WTC11 (cell line): ENCODE data around the gene NR1I3. TPM values are rescaled to one million over a fixed set of nuclear protein-coding genes. Genes with fewer than 3 reads are reported as not detected.

Experiments
- ATAC-seq: fragments of 200-7000 bp; cut with Tn5 transposase; 2 replicates; pipeline ENCODE4 v1.10.0; 2021; ENCODE audit warnings: mild to moderate bottlenecking, moderate library complexity
- CTCF ChIA-PET: fragments of 300-600 bp; sonication (Branson Sonifier 250); formaldehyde crosslinking; loops from one replicate; lab custom pipeline; 2021; ENCODE audit warnings: antibody characterized with exemption; lab: Charles Lee
- POLR2A ChIA-PET: fragments of 350-600 bp; sonication (Branson Sonifier 250); formaldehyde crosslinking; loops from one replicate; lab custom pipeline; 2021; ENCODE audit warnings: antibody characterized with exemption; lab: Charles Lee
- DNase-seq: peaks from one replicate; pipeline ENCODE4 v3.0.0; 2021; ENCODE audit warnings: low spot score
- H3K27ac Mint-ChIP-seq: 2 replicates; pipeline ENCODE4 v1.8.0; 2021; ENCODE audit warnings: mixed read lengths
- H3K27me3 Mint-ChIP-seq: 2 replicates; pipeline ENCODE4 v1.8.0; 2021; ENCODE audit warnings: low read depth, mild to moderate bottlenecking, moderate library complexity, mixed read lengths
- H3K36me3 Mint-ChIP-seq: 2 replicates; pipeline ENCODE4 v1.8.0; 2021; ENCODE audit warnings: mixed read lengths
- H3K4me1 Mint-ChIP-seq: 2 replicates; pipeline ENCODE4 v1.8.0; 2022; ENCODE audit warnings: mixed read lengths
- H3K4me3 Mint-ChIP-seq: 2 replicates; pipeline ENCODE4 v1.8.0; 2021; ENCODE audit warnings: mild to moderate bottlenecking, moderate library complexity, mixed read lengths
- H3K9me3 Mint-ChIP-seq: 2 replicates; pipeline ENCODE4 v1.8.0; 2021; ENCODE audit warnings: mixed read lengths
- ELF4 ChIP-seq: sonication (generic); formaldehyde crosslinking; IDR thresholded peaks from 2 replicates; pipeline ENCODE4 v1.8.1; 2022; ENCODE audit warnings: low read depth, mild to moderate bottlenecking, moderate library complexity, missing genetic modification reagents
- GTF2I ChIP-seq: fragments of 250-450 bp; sonication (Bioruptor Pico); conservative IDR thresholded peaks from 2 replicates; pipeline ENCODE4 v1.4.0; 2021; ENCODE audit warnings: mild to moderate bottlenecking
- NFYB ChIP-seq: sonication (generic); formaldehyde crosslinking; conservative IDR thresholded peaks from 2 replicates; pipeline ENCODE4 v1.8.0; 2022; ENCODE audit warnings: low read depth, missing genetic modification reagents
- NR3C1 ChIP-seq: sonication (generic); formaldehyde crosslinking; conservative IDR thresholded peaks from 2 replicates; pipeline ENCODE4 v1.8.1; 2023; ENCODE audit warnings: low read depth, mild to moderate bottlenecking, missing genetic modification reagents
- PRRX2 ChIP-seq: fragments of 250-450 bp; sonication (Bioruptor Pico); IDR thresholded peaks from 2 replicates; pipeline ENCODE4 v1.8.0; 2021; ENCODE audit warnings: mild to moderate bottlenecking
- SP1 ChIP-seq: sonication (generic); formaldehyde crosslinking; conservative IDR thresholded peaks from 2 replicates; pipeline ENCODE4 v1.8.1; 2022; ENCODE audit warnings: missing genetic modification reagents
- ZNF232 ChIP-seq: sonication (generic); formaldehyde crosslinking; IDR thresholded peaks from 2 replicates; pipeline ENCODE4 v1.8.0; 2022; ENCODE audit warnings: mild to moderate bottlenecking, missing genetic modification reagents
- ZNF423 ChIP-seq: fragments of 250-450 bp; sonication (Bioruptor Pico); IDR thresholded peaks from 2 replicates; pipeline ENCODE4 v2.1.2; 2022; ENCODE audit warnings: mild to moderate bottlenecking, moderate library complexity
- total RNA-seq: library from RNA; stranded (reverse); gene quantifications from 3 replicates; pipeline ENCODE4 v1.2.3, GENCODE V29; 2021
- TF ChIP-seq, protein P1 (sequence below): sonication (generic); formaldehyde crosslinking; IDR thresholded peaks from 2 replicates; pipeline ENCODE4 v1.8.0; 2022; ENCODE audit warnings: mild to moderate bottlenecking, missing genetic modification reagents
- TF ChIP-seq, protein P2 (sequence below): sonication (generic); formaldehyde crosslinking; IDR thresholded peaks from 2 replicates; pipeline ENCODE4 v1.8.1; 2023; ENCODE audit warnings: mild to moderate bottlenecking, missing genetic modification reagents
- TF ChIP-seq, protein P3 (sequence below): sonication (generic); formaldehyde crosslinking; IDR thresholded peaks from 2 replicates; pipeline ENCODE4 v1.8.1; 2023; ENCODE audit warnings: mild to moderate bottlenecking, moderate library complexity, missing genetic modification reagents
- TF ChIP-seq, protein P4 (sequence below): fragments of 250-450 bp; sonication (Bioruptor Pico); IDR thresholded peaks from 2 replicates; pipeline ENCODE4 v1.9.0; 2021; ENCODE audit warnings: moderate library complexity, mild to moderate bottlenecking, inconsistent platforms, borderline replicate concordance
- TF ChIP-seq, protein P5 (sequence below): fragments of 250-450 bp; sonication (Bioruptor Pico); IDR thresholded peaks from 2 replicates; pipeline ENCODE4 v2.1.2; 2022; ENCODE audit warnings: mild to moderate bottlenecking, moderate library complexity
- TF ChIP-seq, protein P6 (sequence below): sonication (generic); formaldehyde crosslinking; IDR thresholded peaks from 2 replicates; pipeline ENCODE4 v1.8.1; 2023; ENCODE audit warnings: mild to moderate bottlenecking, missing genetic modification reagents, moderate library complexity
- TF ChIP-seq, protein P7 (sequence below): fragments of 200-600 bp; IDR thresholded peaks from 2 replicates; pipeline ENCODE4 v1.8.0; 2022; ENCODE audit warnings: antibody characterized with exemption
- TF ChIP-seq, protein P8 (sequence below): fragments of 250-450 bp; sonication (Bioruptor Pico); IDR thresholded peaks from 2 replicates; pipeline ENCODE4 v1.8.0; 2021; ENCODE audit warnings: mild to moderate bottlenecking

NR1I3 gene
- total RNA-seq, 1 experiment from 2014 or later, result not detected

DNA sequence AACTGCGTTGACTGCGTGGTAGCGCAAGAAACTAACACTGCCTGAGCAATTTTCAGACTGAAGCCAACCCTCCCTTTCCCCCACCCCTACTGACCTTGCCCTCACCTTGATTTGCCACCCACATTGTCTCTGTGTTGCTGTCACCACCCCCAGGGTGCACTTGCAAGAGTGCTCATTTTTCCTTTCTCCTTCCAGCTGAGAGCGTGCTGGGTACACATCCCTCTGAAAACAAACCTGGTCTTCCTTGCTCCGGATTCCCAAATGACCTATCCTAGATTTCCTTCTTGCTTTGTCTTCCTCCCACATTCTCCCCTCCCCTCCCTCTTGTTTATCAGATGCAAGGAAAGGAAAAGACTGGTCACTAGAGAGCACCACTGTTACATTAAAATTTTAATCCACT is 47.5 kb upstream of the NR1I3 start:
- Mint-ChIP-seq H3K36me3 (peaks cover 7% of the 10 kb centered on the region), H3K27ac (peak overlapping the region; percentile 75; the same call in 1 of the 2 replicates), H3K4me3 (peak overlapping the region; percentile 6; the same call in 1 of the 2 replicates), H3K27me3 (peaks cover 10% of the 10 kb centered on the region), H3K4me1 (peaks cover 15% of the 10 kb centered on the region), H3K9me3 (peaks cover 8% of the 10 kb centered on the region)
- POLR2A ChIA-PET, result no interaction called here
- TF ChIP-seq, protein P1, sequence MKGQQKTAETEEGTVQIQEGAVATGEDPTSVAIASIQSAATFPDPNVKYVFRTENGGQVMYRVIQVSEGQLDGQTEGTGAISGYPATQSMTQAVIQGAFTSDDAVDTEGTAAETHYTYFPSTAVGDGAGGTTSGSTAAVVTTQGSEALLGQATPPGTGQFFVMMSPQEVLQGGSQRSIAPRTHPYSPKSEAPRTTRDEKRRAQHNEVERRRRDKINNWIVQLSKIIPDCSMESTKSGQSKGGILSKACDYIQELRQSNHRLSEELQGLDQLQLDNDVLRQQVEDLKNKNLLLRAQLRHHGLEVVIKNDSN (CRISPR knock-in tag), result no peak
- TF ChIP-seq SP1 (CRISPR knock-in tag), result no peak
- TF ChIP-seq, protein P2, sequence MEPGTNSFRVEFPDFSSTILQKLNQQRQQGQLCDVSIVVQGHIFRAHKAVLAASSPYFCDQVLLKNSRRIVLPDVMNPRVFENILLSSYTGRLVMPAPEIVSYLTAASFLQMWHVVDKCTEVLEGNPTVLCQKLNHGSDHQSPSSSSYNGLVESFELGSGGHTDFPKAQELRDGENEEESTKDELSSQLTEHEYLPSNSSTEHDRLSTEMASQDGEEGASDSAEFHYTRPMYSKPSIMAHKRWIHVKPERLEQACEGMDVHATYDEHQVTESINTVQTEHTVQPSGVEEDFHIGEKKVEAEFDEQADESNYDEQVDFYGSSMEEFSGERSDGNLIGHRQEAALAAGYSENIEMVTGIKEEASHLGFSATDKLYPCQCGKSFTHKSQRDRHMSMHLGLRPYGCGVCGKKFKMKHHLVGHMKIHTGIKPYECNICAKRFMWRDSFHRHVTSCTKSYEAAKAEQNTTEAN, result no peak
- TF ChIP-seq, protein P3, sequence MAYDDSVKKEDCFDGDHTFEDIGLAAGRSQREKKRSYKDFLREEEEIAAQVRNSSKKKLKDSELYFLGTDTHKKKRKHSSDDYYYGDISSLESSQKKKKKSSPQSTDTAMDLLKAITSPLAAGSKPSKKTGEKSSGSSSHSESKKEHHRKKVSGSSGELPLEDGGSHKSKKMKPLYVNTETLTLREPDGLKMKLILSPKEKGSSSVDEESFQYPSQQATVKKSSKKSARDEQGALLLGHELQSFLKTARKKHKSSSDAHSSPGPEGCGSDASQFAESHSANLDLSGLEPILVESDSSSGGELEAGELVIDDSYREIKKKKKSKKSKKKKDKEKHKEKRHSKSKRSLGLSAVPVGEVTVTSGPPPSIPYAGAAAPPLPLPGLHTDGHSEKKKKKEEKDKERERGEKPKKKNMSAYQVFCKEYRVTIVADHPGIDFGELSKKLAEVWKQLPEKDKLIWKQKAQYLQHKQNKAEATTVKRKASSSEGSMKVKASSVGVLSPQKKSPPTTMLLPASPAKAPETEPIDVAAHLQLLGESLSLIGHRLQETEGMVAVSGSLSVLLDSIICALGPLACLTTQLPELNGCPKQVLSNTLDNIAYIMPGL, result no peak
- CTCF ChIA-PET, result interaction anchor here (0.6 to 1.7 kb wide), 3 partner anchors 55 to 89 kb away, joined by 3 to 9 read pairs (median 6); partner anchors contain the start of gene TOMM40L
- DNase-seq (no peak), ATAC-seq (peak; percentile 75)

DNA sequence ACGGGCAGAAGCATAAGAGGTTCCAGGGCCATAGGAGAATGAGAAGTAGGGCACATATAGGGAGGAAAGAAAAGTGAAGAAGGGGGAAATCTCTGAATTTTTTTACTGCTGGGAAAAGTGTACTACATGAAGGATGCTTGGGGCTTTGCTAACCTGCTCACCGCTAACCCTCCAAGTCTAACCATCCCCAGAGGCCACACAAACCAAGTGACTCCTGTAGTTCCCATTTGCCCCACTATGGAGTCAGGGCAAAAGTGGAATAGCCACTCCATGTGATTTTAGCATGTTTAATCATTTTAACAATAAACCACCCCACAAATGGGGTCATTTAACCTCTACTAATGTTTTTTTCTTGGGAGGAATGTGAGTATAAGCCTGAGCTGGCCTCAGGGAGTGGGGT is 47.1 kb upstream of the NR1I3 start:
- no peak for TF ChIP-seq ELF4 (CRISPR knock-in tag)
- TF ChIP-seq, protein P1 (CRISPR knock-in tag), result no peak
- TF ChIP-seq, protein P4, sequence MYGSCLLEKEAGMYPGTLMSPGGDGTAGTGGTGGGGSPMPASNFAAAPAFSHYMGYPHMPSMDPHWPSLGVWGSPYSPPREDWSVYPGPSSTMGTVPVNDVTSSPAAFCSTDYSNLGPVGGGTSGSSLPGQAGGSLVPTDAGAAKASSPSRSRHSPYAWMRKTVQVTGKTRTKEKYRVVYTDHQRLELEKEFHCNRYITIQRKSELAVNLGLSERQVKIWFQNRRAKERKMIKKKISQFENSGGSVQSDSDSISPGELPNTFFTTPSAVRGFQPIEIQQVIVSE, result no peak
- Mint-ChIP-seq H3K27me3 (peaks cover 10% of the 10 kb centered on the region), H3K36me3 (peaks cover 7% of the 10 kb centered on the region), H3K9me3 (peaks cover 8% of the 10 kb centered on the region), H3K4me3 (no peak overlapping the region), H3K27ac (peak overlapping the region; percentile 4; the same call in 1 of the 2 replicates), H3K4me1 (peaks cover 13% of the 10 kb centered on the region)
- DNase-seq (no peak), ATAC-seq (peak; percentile 61)
- CTCF ChIA-PET, result interaction anchor here (1.7 kb wide), 2 partner anchors 55 to 59 kb away, joined by 6 to 9 read pairs; partner anchors contain the start of gene TOMM40L
- POLR2A ChIA-PET, result no interaction called here

DNA sequence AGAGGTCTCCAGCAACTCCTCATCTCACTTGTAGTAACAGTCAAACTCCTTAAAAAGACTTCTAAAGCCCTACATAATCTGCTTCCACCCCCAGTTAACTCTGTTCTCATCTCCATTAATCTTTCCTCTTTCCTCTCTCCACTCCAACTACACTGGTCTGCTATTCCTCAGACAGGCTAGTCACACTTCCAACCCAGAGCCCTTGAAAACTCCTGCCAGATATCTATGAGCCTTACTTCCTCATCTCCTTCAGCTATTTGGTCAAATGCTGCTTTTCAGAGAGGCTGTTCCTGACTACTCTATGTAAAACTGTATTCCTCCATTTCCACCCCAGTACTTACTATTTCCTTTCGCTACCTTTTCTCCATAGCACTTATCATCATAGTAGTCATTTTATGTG is 45.0 kb upstream of the NR1I3 start:
- ChIA-PET CTCF (interaction anchor here (0.9 kb wide), 1 partner anchor 23 kb away, joined by 3 read pairs; no protein-coding TSS in a partner anchor), POLR2A (no interaction called here)
- H3K27me3 Mint-ChIP-seq, result peaks cover 14% of the 10 kb centered on the region
- H3K27ac Mint-ChIP-seq, result no peak overlapping the region
- DNase-seq (no peak), ATAC-seq (no peak)
- H3K4me1 Mint-ChIP-seq, result peaks cover 12% of the 10 kb centered on the region
- H3K9me3 Mint-ChIP-seq, result peaks cover 8% of the 10 kb centered on the region
- H3K36me3 Mint-ChIP-seq, result peaks cover 7% of the 10 kb centered on the region
- no peak overlapping the region for H3K4me3 Mint-ChIP-seq
- TF ChIP-seq NFYB (CRISPR knock-in tag) (no peak), NR3C1 (no peak), ZNF232 (CRISPR knock-in tag) (no peak), GTF2I (CRISPR knock-in tag) (no peak), PRRX2 (no peak), ZNF423 (CRISPR knock-in tag) (no peak)
- TF ChIP-seq, protein P5, sequence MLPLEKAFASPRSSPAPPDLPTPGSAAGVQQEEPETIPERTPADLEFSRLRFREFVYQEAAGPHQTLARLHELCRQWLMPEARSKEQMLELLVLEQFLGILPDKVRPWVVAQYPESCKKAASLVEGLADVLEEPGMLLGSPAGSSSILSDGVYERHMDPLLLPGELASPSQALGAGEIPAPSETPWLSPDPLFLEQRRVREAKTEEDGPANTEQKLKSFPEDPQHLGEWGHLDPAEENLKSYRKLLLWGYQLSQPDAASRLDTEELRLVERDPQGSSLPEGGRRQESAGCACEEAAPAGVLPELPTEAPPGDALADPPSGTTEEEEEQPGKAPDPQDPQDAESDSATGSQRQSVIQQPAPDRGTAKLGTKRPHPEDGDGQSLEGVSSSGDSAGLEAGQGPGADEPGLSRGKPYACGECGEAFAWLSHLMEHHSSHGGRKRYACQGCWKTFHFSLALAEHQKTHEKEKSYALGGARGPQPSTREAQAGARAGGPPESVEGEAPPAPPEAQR (CRISPR knock-in tag), result no peak
- TF ChIP-seq, protein P6, sequence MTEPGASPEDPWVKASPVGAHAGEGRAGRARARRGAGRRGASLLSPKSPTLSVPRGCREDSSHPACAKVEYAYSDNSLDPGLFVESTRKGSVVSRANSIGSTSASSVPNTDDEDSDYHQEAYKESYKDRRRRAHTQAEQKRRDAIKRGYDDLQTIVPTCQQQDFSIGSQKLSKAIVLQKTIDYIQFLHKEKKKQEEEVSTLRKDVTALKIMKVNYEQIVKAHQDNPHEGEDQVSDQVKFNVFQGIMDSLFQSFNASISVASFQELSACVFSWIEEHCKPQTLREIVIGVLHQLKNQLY (CRISPR knock-in tag), result no peak
- TF ChIP-seq, protein P7, sequence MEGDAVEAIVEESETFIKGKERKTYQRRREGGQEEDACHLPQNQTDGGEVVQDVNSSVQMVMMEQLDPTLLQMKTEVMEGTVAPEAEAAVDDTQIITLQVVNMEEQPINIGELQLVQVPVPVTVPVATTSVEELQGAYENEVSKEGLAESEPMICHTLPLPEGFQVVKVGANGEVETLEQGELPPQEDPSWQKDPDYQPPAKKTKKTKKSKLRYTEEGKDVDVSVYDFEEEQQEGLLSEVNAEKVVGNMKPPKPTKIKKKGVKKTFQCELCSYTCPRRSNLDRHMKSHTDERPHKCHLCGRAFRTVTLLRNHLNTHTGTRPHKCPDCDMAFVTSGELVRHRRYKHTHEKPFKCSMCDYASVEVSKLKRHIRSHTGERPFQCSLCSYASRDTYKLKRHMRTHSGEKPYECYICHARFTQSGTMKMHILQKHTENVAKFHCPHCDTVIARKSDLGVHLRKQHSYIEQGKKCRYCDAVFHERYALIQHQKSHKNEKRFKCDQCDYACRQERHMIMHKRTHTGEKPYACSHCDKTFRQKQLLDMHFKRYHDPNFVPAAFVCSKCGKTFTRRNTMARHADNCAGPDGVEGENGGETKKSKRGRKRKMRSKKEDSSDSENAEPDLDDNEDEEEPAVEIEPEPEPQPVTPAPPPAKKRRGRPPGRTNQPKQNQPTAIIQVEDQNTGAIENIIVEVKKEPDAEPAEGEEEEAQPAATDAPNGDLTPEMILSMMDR, result no peak
- TF ChIP-seq, protein P8, sequence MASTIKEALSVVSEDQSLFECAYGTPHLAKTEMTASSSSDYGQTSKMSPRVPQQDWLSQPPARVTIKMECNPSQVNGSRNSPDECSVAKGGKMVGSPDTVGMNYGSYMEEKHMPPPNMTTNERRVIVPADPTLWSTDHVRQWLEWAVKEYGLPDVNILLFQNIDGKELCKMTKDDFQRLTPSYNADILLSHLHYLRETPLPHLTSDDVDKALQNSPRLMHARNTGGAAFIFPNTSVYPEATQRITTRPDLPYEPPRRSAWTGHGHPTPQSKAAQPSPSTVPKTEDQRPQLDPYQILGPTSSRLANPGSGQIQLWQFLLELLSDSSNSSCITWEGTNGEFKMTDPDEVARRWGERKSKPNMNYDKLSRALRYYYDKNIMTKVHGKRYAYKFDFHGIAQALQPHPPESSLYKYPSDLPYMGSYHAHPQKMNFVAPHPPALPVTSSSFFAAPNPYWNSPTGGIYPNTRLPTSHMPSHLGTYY (CRISPR knock-in tag), result no peak
